ENCODE results near the gene HLA-DRB1.
"Not testable (repeated sequence)": the region's sequence is repeated elsewhere in the genome, so short reads cannot be mapped to it uniquely, and the experiment has no call there.

HLA-DRB1 gene

GRCh38 chr6:32609391-32609730, 19.7 kb upstream of the HLA-DRB1 start:
- no peak for DNase-seq (ENCODE audit: low read depth)

GRCh38 chr6:32608362-32608761, 18.7 kb upstream of the HLA-DRB1 start:
- DNase-seq (ENCODE audit: low read depth), result no peak

- DNase-seq (ENCODE audit: low read depth), result no peak
Measured at GRCh38 chr6:32607988-32608298, 18.3 kb upstream of the HLA-DRB1 start.

- no peak for DNase-seq (ENCODE audit: low read depth)
Measured at GRCh38 chr6:32607263-32607987, 17.8 kb upstream of the HLA-DRB1 start.

- no peak for DNase-seq (ENCODE audit: low read depth)
Measured at GRCh38 chr6:32604434-32604877, 14.8 kb upstream of the HLA-DRB1 start.

- no peak for DNase-seq (ENCODE audit: low read depth)
Measured at GRCh38 chr6:32603888-32604287, 14.2 kb upstream of the HLA-DRB1 start.

GRCh38 chr6:32603222-32603621, 13.6 kb upstream of the HLA-DRB1 start:
- DNase-seq (ENCODE audit: low read depth), result no peak

- DNase-seq (ENCODE audit: low read depth), result no peak
Measured at GRCh38 chr6:32602383-32602782, 12.7 kb upstream of the HLA-DRB1 start.

- DNase-seq (ENCODE audit: low read depth), result no peak
Measured at GRCh38 chr6:32597024-32597423, 7.4 kb upstream of the HLA-DRB1 start.

- not testable (repeated sequence) for DNase-seq (ENCODE audit: low read depth)
Measured at GRCh38 chr6:32590713-32591112, 1.1 kb upstream of the HLA-DRB1 start.

- DNase-seq (ENCODE audit: low read depth), result no peak
Measured at GRCh38 chr6:32588156-32588555, 1.5 kb downstream of the HLA-DRB1 start.

GRCh38 chr6:32583527-32583898, 6.1 kb downstream of the HLA-DRB1 start:
- DNase-seq (ENCODE audit: low read depth), result no peak

- no peak for DNase-seq (ENCODE audit: low read depth)
Measured at GRCh38 chr6:32581315-32582095, 8.1 kb downstream of the HLA-DRB1 start.

- DNase-seq (ENCODE audit: low read depth), result no peak
Measured at GRCh38 chr6:32580593-32580992, 9.1 kb downstream of the HLA-DRB1 start.

- DNase-seq (ENCODE audit: low read depth), result no peak
Measured at GRCh38 chr6:32578962-32579361, 10.7 kb downstream of the HLA-DRB1 start.

- not testable (repeated sequence) for DNase-seq (ENCODE audit: low read depth)
Measured at GRCh38 chr6:32577493-32577892, 12.2 kb downstream of the HLA-DRB1 start.

- no peak for DNase-seq (ENCODE audit: low read depth)
Measured at GRCh38 chr6:32576250-32576649, 13.4 kb downstream of the HLA-DRB1 start.

GRCh38 chr6:32570363-32570905, 19.2 kb downstream of the HLA-DRB1 start:
- no peak for DNase-seq (ENCODE audit: low read depth)

GRCh38 chr6:32568561-32568960, 21.1 kb downstream of the HLA-DRB1 start:
- no peak for DNase-seq (ENCODE audit: low read depth)

GRCh38 chr6:32566957-32567356, 22.7 kb downstream of the HLA-DRB1 start:
- no peak for DNase-seq (ENCODE audit: low read depth)

- no peak for DNase-seq (ENCODE audit: low read depth)
Measured at GRCh38 chr6:32565511-32565910, 24.1 kb downstream of the HLA-DRB1 start.

GRCh38 chr6:32562940-32563339, 26.7 kb downstream of the HLA-DRB1 start:
- no peak for DNase-seq (ENCODE audit: low read depth)

- DNase-seq (ENCODE audit: low read depth), result no peak
Measured at GRCh38 chr6:32559747-32560146, 29.9 kb downstream of the HLA-DRB1 start.

Measured in stimulated activated CD8-positive, alpha-beta memory T cell treated with anti-CD3 and anti-CD28 coated beads, Interleukin-12 subunit alpha, Interleukin-12 subunit beta, amount 100 ng/mL, for 1 hour (primary cell).